GM06990 (cell line): ENCODE results near the gene SPRN.

Experiments
- DNase-seq: peaks from one replicate; pipeline ENCODE4 v3.0.0-alpha.2; 2011; ENCODE audit not compliant: insufficient read length; ENCODE audit errors: extremely low read depth
- H3K27me3 ChIP-seq: replicated peaks from 2 replicates; pipeline ENCODE4 v1.6.0; 2011; ENCODE audit warnings: low read length; ENCODE audit not compliant: control insufficient read depth, insufficient read depth
- H3K36me3 ChIP-seq: 2 replicates; pipeline ENCODE4 v1.5.1; 2011; ENCODE audit warnings: low read length; ENCODE audit not compliant: control insufficient read depth, insufficient read depth
- H3K4me3 ChIP-seq: replicated peaks from 2 replicates; pipeline ENCODE4 v1.5.1; 2011; ENCODE audit warnings: low read depth, mild to moderate bottlenecking, control low read depth, low read length
- TF ChIP-seq, protein P1 (sequence below): IDR thresholded peaks from 2 replicates; pipeline ENCODE4 v1.5.1; 2011; ENCODE audit warnings: low read length, control low read depth, mild to moderate bottlenecking, inconsistent platforms; ENCODE audit not compliant: insufficient read depth, poor library complexity, severe bottlenecking

Gene SPRN

DNA sequence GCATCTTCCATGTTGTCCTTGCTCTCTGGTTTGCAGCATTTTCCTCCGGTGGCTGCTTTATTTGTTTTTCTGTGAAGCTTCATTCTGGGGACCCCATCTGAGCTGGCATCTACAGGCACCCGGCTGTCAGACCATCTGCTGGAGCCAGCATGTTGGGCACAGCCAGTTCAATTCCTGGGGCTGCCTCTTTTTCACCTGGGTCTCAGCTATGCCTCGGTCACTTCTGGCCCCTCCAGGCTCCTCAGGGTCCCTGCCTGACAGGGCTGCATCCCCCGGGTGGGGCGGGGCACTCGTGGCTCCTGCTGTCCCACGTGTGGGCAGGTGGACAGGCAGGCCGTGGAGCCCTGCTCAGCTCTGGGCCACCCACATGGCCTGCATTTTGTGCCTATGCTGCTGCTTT is 37.4 kb upstream of the SPRN start:
- Histone ChIP-seq H3K4me3 (no peak overlapping the region), H3K27me3 (no peaks in the 10 kb centered on the region), H3K36me3 (no peaks in the 10 kb centered on the region)
- no peak for DNase-seq
- TF ChIP-seq, protein P1, sequence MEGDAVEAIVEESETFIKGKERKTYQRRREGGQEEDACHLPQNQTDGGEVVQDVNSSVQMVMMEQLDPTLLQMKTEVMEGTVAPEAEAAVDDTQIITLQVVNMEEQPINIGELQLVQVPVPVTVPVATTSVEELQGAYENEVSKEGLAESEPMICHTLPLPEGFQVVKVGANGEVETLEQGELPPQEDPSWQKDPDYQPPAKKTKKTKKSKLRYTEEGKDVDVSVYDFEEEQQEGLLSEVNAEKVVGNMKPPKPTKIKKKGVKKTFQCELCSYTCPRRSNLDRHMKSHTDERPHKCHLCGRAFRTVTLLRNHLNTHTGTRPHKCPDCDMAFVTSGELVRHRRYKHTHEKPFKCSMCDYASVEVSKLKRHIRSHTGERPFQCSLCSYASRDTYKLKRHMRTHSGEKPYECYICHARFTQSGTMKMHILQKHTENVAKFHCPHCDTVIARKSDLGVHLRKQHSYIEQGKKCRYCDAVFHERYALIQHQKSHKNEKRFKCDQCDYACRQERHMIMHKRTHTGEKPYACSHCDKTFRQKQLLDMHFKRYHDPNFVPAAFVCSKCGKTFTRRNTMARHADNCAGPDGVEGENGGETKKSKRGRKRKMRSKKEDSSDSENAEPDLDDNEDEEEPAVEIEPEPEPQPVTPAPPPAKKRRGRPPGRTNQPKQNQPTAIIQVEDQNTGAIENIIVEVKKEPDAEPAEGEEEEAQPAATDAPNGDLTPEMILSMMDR: no peak

DNA sequence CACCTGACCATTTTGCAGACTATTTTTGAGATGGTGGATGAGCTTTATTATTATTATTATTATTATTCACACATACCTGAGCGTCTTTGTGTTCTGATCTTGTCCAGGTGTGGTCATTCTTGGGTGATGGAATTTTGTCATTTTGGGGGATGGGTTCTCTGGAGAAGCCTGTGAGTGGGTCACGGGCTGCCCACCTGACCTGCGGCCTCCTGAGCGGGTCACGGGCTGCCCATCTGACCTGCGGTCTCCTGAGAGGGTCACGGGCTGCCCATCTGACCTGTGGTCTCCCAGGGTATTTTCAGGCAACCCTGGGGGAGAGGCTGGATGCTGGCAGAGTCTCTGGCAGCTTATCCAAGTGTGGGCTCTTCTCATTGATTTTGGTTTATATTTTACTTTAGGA is 36.6 kb upstream of the SPRN start:
- DNase-seq: no peak
- no peaks in the 10 kb centered on the region for H3K36me3 ChIP-seq
- TF ChIP-seq, protein P1: no peak
- no peaks in the 10 kb centered on the region for H3K27me3 ChIP-seq
- H3K4me3 ChIP-seq: no peak overlapping the region

DNA sequence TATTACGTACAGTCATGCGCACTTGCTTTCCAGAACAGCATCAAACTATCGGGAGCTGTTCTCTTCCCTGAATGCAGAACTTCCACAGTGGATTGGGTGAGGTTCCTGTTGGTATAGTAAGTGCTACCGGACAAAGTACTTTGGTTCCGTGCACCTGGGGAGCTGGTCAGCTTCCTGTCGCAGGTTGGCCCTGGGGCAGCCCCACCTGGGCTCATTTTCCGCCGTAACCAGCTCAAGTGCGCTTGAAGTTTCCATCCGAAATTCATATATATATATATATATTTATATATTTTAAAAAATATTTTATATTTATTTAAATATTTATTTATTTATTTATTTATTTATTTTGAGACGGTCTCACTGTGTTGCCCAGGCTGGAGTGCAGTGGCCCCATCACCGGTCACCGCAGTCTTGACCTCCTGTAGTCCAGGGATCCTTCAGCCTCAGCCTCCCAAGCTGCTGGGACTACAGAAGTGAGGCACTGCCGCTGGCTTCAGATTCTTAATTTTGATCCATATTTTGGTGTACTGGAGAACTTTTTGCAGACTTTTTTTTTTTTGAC is 35.9 kb upstream of the SPRN start:
- H3K27me3 ChIP-seq: no peaks in the 10 kb centered on the region
- no peak for DNase-seq
- H3K4me3 ChIP-seq: no peak overlapping the region
- H3K36me3 ChIP-seq: no peaks in the 10 kb centered on the region
- TF ChIP-seq, protein P1: no peak

DNA sequence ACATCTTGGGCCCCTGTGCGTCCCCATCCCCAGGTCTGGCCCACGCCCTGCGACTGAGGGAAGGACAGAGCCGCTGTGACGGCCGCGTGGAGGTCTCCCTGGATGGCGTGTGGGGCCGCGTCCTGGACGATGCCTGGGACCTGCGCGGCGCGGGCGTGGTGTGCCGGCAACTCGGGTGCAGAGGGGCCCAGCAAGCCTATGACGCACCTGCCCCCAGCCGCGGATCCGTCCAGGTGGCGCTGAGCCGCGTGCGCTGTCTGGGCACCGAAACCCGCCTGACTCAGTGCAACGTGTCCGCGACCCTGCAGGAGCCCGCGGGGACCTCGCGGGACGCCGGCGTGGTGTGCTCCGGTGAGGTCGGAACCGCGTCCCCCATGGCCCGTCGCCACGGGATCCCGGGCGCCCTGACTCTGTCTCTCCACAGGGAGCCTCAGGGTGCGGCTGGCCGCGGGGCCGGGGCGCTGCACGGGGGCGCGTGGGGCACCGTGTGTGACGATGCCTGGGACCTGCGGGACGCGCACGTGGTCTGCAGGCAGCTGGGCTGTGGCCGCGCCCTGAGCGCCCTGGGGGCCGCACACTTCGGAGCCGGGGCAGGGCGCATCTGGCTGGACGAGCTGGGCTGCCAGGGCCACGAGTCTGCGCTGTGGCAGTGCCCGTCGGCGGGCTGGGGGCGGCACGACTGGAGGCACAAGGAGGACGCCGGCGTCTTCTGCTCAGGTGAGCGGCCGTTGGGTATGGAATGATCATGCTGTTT is 35.2 kb upstream of the SPRN start:
- Histone ChIP-seq H3K4me3 (no peak overlapping the region), H3K27me3 (no peaks in the 10 kb centered on the region), H3K36me3 (no peaks in the 10 kb centered on the region)
- DNase-seq: no peak
- TF ChIP-seq, protein P1: no peak

DNA sequence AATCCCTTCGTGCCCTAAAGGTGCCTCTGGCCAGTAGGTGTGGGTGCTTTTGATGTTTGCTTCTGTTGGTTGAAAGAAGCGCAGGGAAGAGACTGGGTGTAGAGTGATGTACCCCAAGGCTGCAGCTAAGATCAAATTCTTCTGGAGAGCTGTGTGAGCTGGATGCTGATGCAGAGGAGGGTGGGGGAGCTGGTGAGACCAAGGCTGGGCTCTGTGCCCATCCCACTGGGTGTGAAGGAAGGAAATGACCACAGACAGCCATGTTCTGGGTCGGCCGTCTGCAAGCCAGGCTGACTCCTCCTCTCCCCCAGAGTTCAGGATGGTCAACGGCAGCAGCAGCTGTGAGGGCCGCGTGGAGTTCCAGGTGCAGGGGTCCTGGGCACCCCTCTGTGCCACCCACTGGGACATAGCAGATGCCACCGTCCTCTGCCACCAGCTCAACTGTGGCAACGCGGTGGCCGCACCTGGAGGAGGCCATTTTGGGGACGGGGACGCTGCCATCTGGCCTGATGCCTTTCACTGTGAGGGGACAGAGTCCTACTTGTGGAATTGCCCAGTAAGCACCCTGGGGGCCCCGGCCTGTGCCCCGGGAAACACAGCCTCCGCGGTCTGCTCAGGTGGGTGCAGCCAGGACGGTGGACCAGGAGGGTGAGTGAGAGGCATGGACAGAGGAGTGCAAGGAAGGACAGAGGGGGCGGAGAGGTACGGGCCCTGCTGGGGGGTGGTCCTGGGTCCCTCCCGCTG is 34.5 kb upstream of the SPRN start:
- Histone ChIP-seq H3K27me3 (no peaks in the 10 kb centered on the region), H3K36me3 (no peaks in the 10 kb centered on the region), H3K4me3 (no peak overlapping the region)
- no peak for DNase-seq
- TF ChIP-seq, protein P1: no peak
